HG02678 (cell line): ENCODE data around the gene CDC42BPA.

Experiments
- ATAC-seq: cut with Tn5 transposase; IDR thresholded peaks from one replicate; pipeline ENCODE4 v1.9.1; 2021; ENCODE audit warnings: mild to moderate bottlenecking, moderate library complexity; ENCODE audit not compliant: unreplicated experiment

Gene CDC42BPA

GRCh38 chr1:227335242-227336020 lies 17.1 kb upstream of the CDC42BPA start:
- no peak for ATAC-seq

GRCh38 chr1:227333423-227333822 lies 15.1 kb upstream of the CDC42BPA start:
- ATAC-seq, result no peak

GRCh38 chr1:227330279-227331076 lies 12.2 kb upstream of the CDC42BPA start:
- no peak for ATAC-seq

- no peak for ATAC-seq
These were observed 10.2 kb upstream of the CDC42BPA start for GRCh38 chr1:227328405-227329019.

- ATAC-seq, result no peak
These were observed 6.9 kb upstream of the CDC42BPA start for GRCh38 chr1:227325156-227325555.

- ATAC-seq, result no peak
These were observed 5.6 kb upstream of the CDC42BPA start for GRCh38 chr1:227323967-227324268.

GRCh38 chr1:227323171-227323966 lies 5.1 kb upstream of the CDC42BPA start:
- no peak for ATAC-seq

GRCh38 chr1:227322376-227322775 lies 4.1 kb upstream of the CDC42BPA start:
- no peak for ATAC-seq

GRCh38 chr1:227321035-227321434 lies 2.7 kb upstream of the CDC42BPA start:
- ATAC-seq, result no peak

GRCh38 chr1:227320476-227320875 lies 2.2 kb upstream of the CDC42BPA start:
- no peak for ATAC-seq

- no peak for ATAC-seq
These were observed 738 bp upstream of the CDC42BPA start for GRCh38 chr1:227318853-227319607.

- no peak for ATAC-seq
These were observed 723 bp downstream of the CDC42BPA start for GRCh38 chr1:227317523-227318015.

GRCh38 chr1:227317011-227317451 lies 1.3 kb downstream of the CDC42BPA start:
- no peak for ATAC-seq

- no peak for ATAC-seq
These were observed 1.8 kb downstream of the CDC42BPA start for GRCh38 chr1:227316456-227316855.

- no peak for ATAC-seq
These were observed 2.5 kb downstream of the CDC42BPA start for GRCh38 chr1:227315629-227316346.

- ATAC-seq, result no peak
These were observed 4.1 kb downstream of the CDC42BPA start for GRCh38 chr1:227314014-227314848.

GRCh38 chr1:227312361-227313025 lies 5.8 kb downstream of the CDC42BPA start:
- no peak for ATAC-seq

- ATAC-seq, result no peak
These were observed 6.8 kb downstream of the CDC42BPA start for GRCh38 chr1:227311389-227312001.
